ENCODE data around the gene CLOCK. TPM values are rescaled to one million over a fixed set of nuclear protein-coding genes. Genes with fewer than 3 reads are reported as not detected.

The CLOCK gene
- total and polyA plus RNA-seq, 9 of the 15 experiments (the other 6 are each of a cell fraction or from before 2014, with no cell fraction given): 3.7 to 14.4 (median 9.4) TPM

DNA sequence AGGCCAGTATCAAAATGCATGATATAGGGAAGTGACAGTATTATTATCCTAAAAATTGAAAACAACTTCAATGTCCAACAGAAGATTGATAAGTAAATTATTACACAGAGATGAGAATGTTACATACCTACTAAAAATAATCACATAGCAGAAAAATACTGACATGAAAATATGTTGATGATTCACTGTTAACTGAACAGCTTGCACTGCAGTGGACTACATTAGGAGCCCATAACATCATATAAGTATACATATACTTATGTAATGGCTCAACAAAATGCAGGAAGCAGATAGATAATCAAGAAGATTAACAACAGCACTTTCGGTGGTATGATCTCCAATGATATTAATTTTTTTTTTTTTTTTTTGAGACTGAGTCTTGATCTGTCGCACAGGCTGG, 7.1 kb downstream of the CLOCK start:
- no TSS peak for BruUV-seq (replicated peaks)
- POLR2A ChIA-PET: interaction anchor here (0.6 kb wide), 1 partner anchor 18 kb away, joined by 3 read pairs; no protein-coding TSS in a partner anchor
- no peak for FAIRE-seq
- TF ChIP-seq ESRRB (CRISPR knock-in tag; IDR thresholded peaks at IDR 0.05; ENCODE audit: borderline replicate concordance): no peak
- TF ChIP-seq ZNF384 (IDR thresholded peaks at IDR 0.05; ENCODE audit: low read depth, low read length): no peak
- TF ChIP-seq, protein P1, sequence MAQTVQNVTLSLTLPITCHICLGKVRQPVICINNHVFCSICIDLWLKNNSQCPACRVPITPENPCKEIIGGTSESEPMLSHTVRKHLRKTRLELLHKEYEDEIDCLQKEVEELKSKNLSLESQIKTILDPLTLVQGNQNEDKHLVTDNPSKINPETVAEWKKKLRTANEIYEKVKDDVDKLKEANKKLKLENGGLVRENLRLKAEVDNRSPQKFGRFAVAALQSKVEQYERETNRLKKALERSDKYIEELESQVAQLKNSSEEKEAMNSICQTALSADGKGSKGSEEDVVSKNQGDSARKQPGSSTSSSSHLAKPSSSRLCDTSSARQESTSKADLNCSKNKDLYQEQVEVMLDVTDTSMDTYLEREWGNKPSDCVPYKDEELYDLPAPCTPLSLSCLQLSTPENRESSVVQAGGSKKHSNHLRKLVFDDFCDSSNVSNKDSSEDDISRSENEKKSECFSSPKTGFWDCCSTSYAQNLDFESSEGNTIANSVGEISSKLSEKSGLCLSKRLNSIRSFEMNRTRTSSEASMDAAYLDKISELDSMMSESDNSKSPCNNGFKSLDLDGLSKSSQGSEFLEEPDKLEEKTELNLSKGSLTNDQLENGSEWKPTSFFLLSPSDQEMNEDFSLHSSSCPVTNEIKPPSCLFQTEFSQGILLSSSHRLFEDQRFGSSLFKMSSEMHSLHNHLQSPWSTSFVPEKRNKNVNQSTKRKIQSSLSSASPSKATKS (CRISPR knock-in tag; IDR thresholded peaks at IDR 0.05): no peak
- TF ChIP-seq, protein P2, sequence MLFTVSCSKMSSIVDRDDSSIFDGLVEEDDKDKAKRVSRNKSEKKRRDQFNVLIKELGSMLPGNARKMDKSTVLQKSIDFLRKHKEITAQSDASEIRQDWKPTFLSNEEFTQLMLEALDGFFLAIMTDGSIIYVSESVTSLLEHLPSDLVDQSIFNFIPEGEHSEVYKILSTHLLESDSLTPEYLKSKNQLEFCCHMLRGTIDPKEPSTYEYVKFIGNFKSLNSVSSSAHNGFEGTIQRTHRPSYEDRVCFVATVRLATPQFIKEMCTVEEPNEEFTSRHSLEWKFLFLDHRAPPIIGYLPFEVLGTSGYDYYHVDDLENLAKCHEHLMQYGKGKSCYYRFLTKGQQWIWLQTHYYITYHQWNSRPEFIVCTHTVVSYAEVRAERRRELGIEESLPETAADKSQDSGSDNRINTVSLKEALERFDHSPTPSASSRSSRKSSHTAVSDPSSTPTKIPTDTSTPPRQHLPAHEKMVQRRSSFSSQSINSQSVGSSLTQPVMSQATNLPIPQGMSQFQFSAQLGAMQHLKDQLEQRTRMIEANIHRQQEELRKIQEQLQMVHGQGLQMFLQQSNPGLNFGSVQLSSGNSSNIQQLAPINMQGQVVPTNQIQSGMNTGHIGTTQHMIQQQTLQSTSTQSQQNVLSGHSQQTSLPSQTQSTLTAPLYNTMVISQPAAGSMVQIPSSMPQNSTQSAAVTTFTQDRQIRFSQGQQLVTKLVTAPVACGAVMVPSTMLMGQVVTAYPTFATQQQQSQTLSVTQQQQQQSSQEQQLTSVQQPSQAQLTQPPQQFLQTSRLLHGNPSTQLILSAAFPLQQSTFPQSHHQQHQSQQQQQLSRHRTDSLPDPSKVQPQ (CRISPR knock-in tag; IDR thresholded peaks at IDR 0.05; ENCODE audit: borderline replicate concordance): no peak
- TF ChIP-seq ILF3 (IDR thresholded peaks at IDR 0.05; ENCODE audit: borderline replicate concordance): no peak
- TF ChIP-seq SMAD4 (CRISPR knock-in tag; conservative IDR thresholded peaks at IDR 0.05): no peak
- no peak for TF ChIP-seq TBP (optimal IDR thresholded peaks at IDR 0.05; ENCODE audit: low read depth, low read length)
- no peak for TF ChIP-seq ATF1 (CRISPR knock-in tag; IDR thresholded peaks at IDR 0.05)
- TF ChIP-seq ATF1 (tag; IDR thresholded peaks at IDR 0.05): no peak

More for the DNA sequence above, 7.1 kb downstream of the CLOCK start:
- CTCF ChIA-PET (ENCODE audit: low intra/inter-chr PET ratio): no interaction called here
- no peak overlapping the region for H2AFZ ChIP-seq (ENCODE audit: low read depth, low read length)
- H3K27me3 ChIP-seq (ENCODE audit: control insufficient read depth in 2 of 2, insufficient read depth in 2 of 2, low read length in 2 of 2): no peaks in the 10 kb centered on the region
- no peak for DNase-seq (ENCODE audit: extremely low read depth in 1 of 4, low spot score in 3 of 4)
- H3K27ac ChIP-seq (ENCODE audit: extremely low read depth, low read depth, low read length): no peak overlapping the region
- 46% methylated on average over 1 of the region's 2 CpGs for WGBS (ENCODE audit: insufficient coverage, low coverage, missing lambda C conversion rate)
- H3K4me1 ChIP-seq (replicated peaks in 1 of 2; ENCODE audit: control insufficient read depth in 2 of 2, insufficient read depth in 2 of 2, low read length in 2 of 2): peaks cover 0 to 20% of the 10 kb centered on the region in 2 experiments; a peak in 3 of 5 replicates
- H3K4me3 ChIP-seq: no peak overlapping the region
- ATAC-seq: no peak
- in situ Hi-C loops (cut with MboI) (loop anchor here (10.0 kb wide), 1 partner anchor 195 kb away; the partner anchor contains the start of gene SRD5A3), intact Hi-C loops (cut with micrococcal nuclease) (loop anchor here (10.0 kb wide), 1 partner anchor 355 kb away; no protein-coding TSS in a partner anchor)
- peaks cover 5% of the 10 kb centered on the region; the same call in 1 of the 3 replicates for H3K36me3 ChIP-seq (ENCODE audit: control insufficient read depth, insufficient read depth, low read length)
- 0 out of 2 replicates have a peak, but pooled peaks cover 2% of the 10 kb centered on the region for H3K9me3 ChIP-seq (replicated peaks; ENCODE audit: control insufficient read depth, insufficient read depth, low read depth, low read length)
- H3K4me2 ChIP-seq (ENCODE audit: insufficient read depth, low read length): no peak overlapping the region
- no peaks in the 10 kb centered on the region for H4K20me1 ChIP-seq (replicated peaks; ENCODE audit: control insufficient read depth, insufficient read depth, low read length)
- H3K9ac ChIP-seq (ENCODE audit: insufficient read depth in 1 of 2, low read depth in 2 of 2, low read length in 2 of 2): no peak overlapping the region
- H3K79me2 ChIP-seq (ENCODE audit: control insufficient read depth, insufficient read depth, low read length): peaks cover 92% of the 10 kb centered on the region
- no peaks in the 10 kb centered on the region for H3K9me1 ChIP-seq (ENCODE audit: control insufficient read depth, insufficient read depth, low read length)

All from K562 (cell line).